ENCODE measurements around the gene HOXB2. TPM values are rescaled to one million over a fixed set of nuclear protein-coding genes. Genes with fewer than 3 reads are reported as not detected.

HOXB2 gene
- total and polyA plus RNA-seq, 7 experiments from 2014 or later = 3.4 to 46.9 (median 23.1) TPM

GRCh38 chr17:48559840-48560817 lies 15.2 kb upstream of the HOXB2 start:
- Histone ChIP-seq H3K9me3 (ENCODE audit: control insufficient read depth in 2 of 3, low read length in 3 of 3) (no peaks in the 10 kb centered on the region), H3K27me3 (ENCODE audit: control insufficient read depth in 2 of 2, insufficient read depth in 2 of 2, low read length in 2 of 2) (no peaks in the 10 kb centered on the region), H3K27ac (ENCODE audit: low read depth, low read length) (no peak overlapping the region), H3K36me3 (ENCODE audit: control insufficient read depth in 2 of 3, insufficient read depth in 3 of 3, low read length in 3 of 3) (no peaks in the 10 kb centered on the region), H3K4me3 (ENCODE audit: low read length) (no peak overlapping the region), H3K4me1 (ENCODE audit: control insufficient read depth in 2 of 2, insufficient read depth in 2 of 2, low read length in 2 of 2) (no peaks in the 10 kb centered on the region)
- no peak overlapping the region for H3K27ac Mint-ChIP-seq
- no peak overlapping the region for H3K4me3 Mint-ChIP-seq
- peaks cover 3 to 23% (median 10%) of the 10 kb centered on the region in 7 donors for H3K4me1 Mint-ChIP-seq
- intact Hi-C loops (cut with micrococcal nuclease) = no loop called here
- H3K36me3 Mint-ChIP-seq = peaks cover 0 to 13% (median 0%) of the 10 kb centered on the region in 5 donors
- ChIA-PET CTCF (interaction anchor here (0.6 to 1.5 kb wide), 3 partner anchors 10 to 516 kb away, joined by 3 read pairs; no protein-coding TSS in a partner anchor), POLR2A (interaction anchor here (0.6 kb wide), 1 partner anchor 1188 kb away, joined by 5 read pairs; no protein-coding TSS in a partner anchor)
- ATAC-seq (no peak), DNase-seq (no peak)
- peaks cover 13 to 72% (median 33%) of the 10 kb centered on the region in 5 donors for H3K27me3 Mint-ChIP-seq
- peaks cover 0 to 1% (median 0%) of the 10 kb centered on the region in 11 donors for H3K9me3 Mint-ChIP-seq

DNA sequence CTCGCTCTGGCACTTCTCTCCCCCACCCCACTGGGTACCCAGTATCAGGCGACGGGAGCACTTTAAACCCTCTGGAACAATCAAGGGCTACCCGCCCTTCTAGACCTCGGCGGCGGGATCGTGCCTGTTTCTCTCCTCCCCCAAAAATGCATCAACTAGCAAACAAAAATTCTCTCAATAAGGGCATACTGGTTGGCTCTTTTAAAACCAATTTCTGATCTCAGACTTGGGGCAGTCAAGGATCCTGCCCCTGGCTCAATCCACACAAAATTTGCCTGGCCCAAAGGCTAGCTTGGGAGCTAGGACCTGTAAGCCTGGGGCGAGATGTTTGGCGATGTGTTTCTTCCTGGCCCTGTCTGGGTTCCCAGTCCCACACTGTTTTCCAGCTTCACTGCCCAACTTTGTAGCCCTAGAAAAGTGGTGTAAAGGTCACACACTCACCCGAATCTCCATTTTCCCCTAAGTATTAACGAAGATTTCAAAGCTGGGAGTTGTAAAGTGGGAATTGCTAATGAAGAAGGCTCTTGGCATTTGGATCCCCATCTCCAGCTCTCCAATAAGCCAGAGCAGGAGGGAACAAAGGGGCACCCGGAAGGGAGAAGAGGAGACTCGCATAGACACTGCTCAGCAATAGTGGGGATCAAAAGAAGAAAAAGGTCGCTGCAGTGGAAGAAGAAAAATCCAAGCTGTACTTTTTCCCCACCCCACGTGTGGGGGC lies 14.4 kb upstream of the HOXB2 start:
- Histone ChIP-seq H3K27me3 (ENCODE audit: control insufficient read depth in 2 of 2, insufficient read depth in 2 of 2, low read length in 2 of 2) (no peaks in the 10 kb centered on the region), H3K27ac (ENCODE audit: low read depth, low read length) (no peak overlapping the region), H3K9me3 (ENCODE audit: control insufficient read depth in 2 of 3, low read length in 3 of 3) (no peaks in the 10 kb centered on the region), H3K4me3 (ENCODE audit: low read length) (no peak overlapping the region), H3K36me3 (ENCODE audit: control insufficient read depth in 2 of 3, insufficient read depth in 3 of 3, low read length in 3 of 3) (no peaks in the 10 kb centered on the region), H3K4me1 (ENCODE audit: control insufficient read depth in 2 of 2, insufficient read depth in 2 of 2, low read length in 2 of 2) (no peaks in the 10 kb centered on the region)
- Mint-ChIP-seq H3K4me3 (no peak overlapping the region), H3K4me1 (peaks cover 7 to 22% (median 14%) of the 10 kb centered on the region in 7 donors), H3K9me3 (peaks cover 0 to 1% (median 0%) of the 10 kb centered on the region in 11 donors), H3K27ac (peak overlapping the region in 1 of 9 donors; percentile 11), H3K27me3 (peaks cover 10 to 80% (median 31%) of the 10 kb centered on the region in 5 donors), H3K36me3 (peaks cover 0 to 11% (median 0%) of the 10 kb centered on the region in 5 donors)
- DNase-seq = no peak
- no peak for ATAC-seq
- POLR2A ChIA-PET = no interaction called here
- intact Hi-C loops (cut with micrococcal nuclease) = no loop called here
- CTCF ChIA-PET = interaction anchor here (0.6 to 1.5 kb wide), 2 partner anchors 207 to 515 kb away, joined by 3 read pairs; no protein-coding TSS in a partner anchor

- Mint-ChIP-seq H3K9me3 (peaks cover 0 to 1% (median 0%) of the 10 kb centered on the region in 11 donors), H3K27ac (peak overlapping the region in 2 of 9 donors; percentile 9 to 11), H3K36me3 (peaks cover 0 to 11% (median 0%) of the 10 kb centered on the region in 5 donors), H3K27me3 (peaks cover 10 to 84% (median 29%) of the 10 kb centered on the region in 5 donors), H3K4me3 (no peak overlapping the region), H3K4me1 (peaks cover 7 to 22% (median 14%) of the 10 kb centered on the region in 7 donors)
- POLR2A ChIA-PET = no interaction called here
- Histone ChIP-seq H3K27me3 (ENCODE audit: control insufficient read depth in 2 of 2, insufficient read depth in 2 of 2, low read length in 2 of 2) (no peaks in the 10 kb centered on the region), H3K9me3 (ENCODE audit: control insufficient read depth in 2 of 3, low read length in 3 of 3) (no peaks in the 10 kb centered on the region), H3K36me3 (ENCODE audit: control insufficient read depth in 2 of 3, insufficient read depth in 3 of 3, low read length in 3 of 3) (no peaks in the 10 kb centered on the region), H3K27ac (ENCODE audit: low read depth, low read length) (no peak overlapping the region), H3K4me3 (ENCODE audit: low read length) (no peak overlapping the region), H3K4me1 (ENCODE audit: control insufficient read depth in 2 of 2, insufficient read depth in 2 of 2, low read length in 2 of 2) (no peaks in the 10 kb centered on the region)
- CTCF ChIA-PET = interaction anchor here (1.5 kb wide), 1 partner anchor 207 kb away, joined by 3 read pairs; no protein-coding TSS in a partner anchor
- DNase-seq = no peak
- no peak for ATAC-seq
- intact Hi-C loops (cut with micrococcal nuclease) = no loop called here
Observed at GRCh38 chr17:48558831-48559121, 13.9 kb upstream of the HOXB2 start.

DNA sequence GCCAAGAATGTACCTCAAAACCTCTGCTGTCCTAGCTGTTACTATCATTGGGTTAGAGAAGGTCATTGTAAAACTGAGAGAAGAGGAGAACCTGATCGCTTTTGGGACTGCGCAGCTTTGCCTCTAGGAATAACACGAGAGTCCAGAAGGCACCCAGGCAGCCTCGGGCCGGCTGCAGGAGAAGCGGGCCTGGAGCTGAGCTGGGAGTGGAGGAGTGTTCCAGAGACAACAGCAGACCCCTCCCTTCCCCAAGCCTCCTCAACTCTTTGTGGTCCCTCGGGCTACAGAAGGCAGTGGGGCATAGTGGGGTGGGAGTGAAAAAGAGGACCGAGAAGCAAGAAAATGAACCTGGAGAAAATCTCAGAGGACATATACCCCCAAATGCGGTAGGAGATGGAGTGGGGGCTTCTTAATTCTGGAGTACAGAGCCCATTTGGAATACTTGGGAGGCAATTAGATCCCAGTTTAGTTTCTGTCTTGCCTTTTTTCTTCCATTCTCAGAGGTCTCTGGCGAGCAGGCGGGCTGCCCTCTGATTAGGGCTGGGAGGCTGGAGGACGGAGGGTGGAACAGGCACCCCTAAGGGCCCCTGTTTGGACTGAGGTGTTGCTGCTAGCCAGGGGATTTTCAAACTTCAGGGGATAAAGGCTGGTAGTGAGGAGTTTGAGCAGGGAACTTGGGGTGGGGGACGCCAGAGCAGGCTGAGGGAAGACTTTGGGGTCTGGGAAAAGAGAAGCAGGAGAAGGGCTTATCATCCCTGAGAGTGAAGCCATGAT lies 13.3 kb upstream of the HOXB2 start:
- peaks cover 0 to 11% (median 0%) of the 10 kb centered on the region in 5 donors for H3K36me3 Mint-ChIP-seq
- H3K9me3 Mint-ChIP-seq = peaks cover 0 to 1% (median 0%) of the 10 kb centered on the region in 11 donors
- Histone ChIP-seq H3K4me1 (ENCODE audit: control insufficient read depth in 2 of 2, insufficient read depth in 2 of 2, low read length in 2 of 2) (no peaks in the 10 kb centered on the region), H3K27me3 (ENCODE audit: control insufficient read depth in 2 of 2, insufficient read depth in 2 of 2, low read length in 2 of 2) (no peaks in the 10 kb centered on the region), H3K36me3 (ENCODE audit: control insufficient read depth in 2 of 3, insufficient read depth in 3 of 3, low read length in 3 of 3) (no peaks in the 10 kb centered on the region), H3K27ac (ENCODE audit: low read depth, low read length) (no peak overlapping the region), H3K4me3 (ENCODE audit: low read length) (no peak overlapping the region), H3K9me3 (ENCODE audit: control insufficient read depth in 2 of 3, low read length in 3 of 3) (no peaks in the 10 kb centered on the region)
- H3K27ac Mint-ChIP-seq = no peak overlapping the region
- peaks cover 10 to 84% (median 26%) of the 10 kb centered on the region in 5 donors for H3K27me3 Mint-ChIP-seq
- no peak for ATAC-seq
- CTCF ChIA-PET = interaction anchor here (0.6 to 0.7 kb wide), 2 partner anchors 241 to 532 kb away, joined by 3 to 4 read pairs; no protein-coding TSS in a partner anchor
- no peak overlapping the region for H3K4me3 Mint-ChIP-seq
- peaks cover 7 to 22% (median 12%) of the 10 kb centered on the region in 7 donors for H3K4me1 Mint-ChIP-seq
- DNase-seq = no peak
- intact Hi-C loops (cut with micrococcal nuclease) = no loop called here
- POLR2A ChIA-PET = interaction anchor here (3.4 kb wide), 1 partner anchor 11 kb away, joined by 24 read pairs; no protein-coding TSS in a partner anchor

- peaks cover 0 to 13% (median 0%) of the 10 kb centered on the region in 5 donors for H3K36me3 Mint-ChIP-seq
- Histone ChIP-seq H3K27me3 (ENCODE audit: control insufficient read depth in 2 of 2, insufficient read depth in 2 of 2, low read length in 2 of 2) (no peaks in the 10 kb centered on the region), H3K27ac (ENCODE audit: low read depth, low read length) (no peak overlapping the region), H3K36me3 (ENCODE audit: control insufficient read depth in 2 of 3, insufficient read depth in 3 of 3, low read length in 3 of 3) (no peaks in the 10 kb centered on the region), H3K4me3 (ENCODE audit: low read length) (no peak overlapping the region), H3K4me1 (ENCODE audit: control insufficient read depth in 2 of 2, insufficient read depth in 2 of 2, low read length in 2 of 2) (no peaks in the 10 kb centered on the region), H3K9me3 (ENCODE audit: control insufficient read depth in 2 of 3, low read length in 3 of 3) (no peaks in the 10 kb centered on the region)
- H3K27me3 Mint-ChIP-seq = peaks cover 7 to 81% (median 23%) of the 10 kb centered on the region in 5 donors
- ChIA-PET CTCF (interaction anchor here (0.6 to 0.7 kb wide), 2 partner anchors 10 to 930 kb away, joined by 3 to 4 read pairs; no protein-coding TSS in a partner anchor), POLR2A (interaction anchor here (1.0 to 3.4 kb wide), 3 partner anchors 10 to 16 kb away, joined by 3 to 24 read pairs (median 5); no protein-coding TSS in a partner anchor)
- H3K27ac Mint-ChIP-seq = no peak overlapping the region
- peak overlapping the region in 4 of 10 donors; percentile 34 to 88 (median 82) for H3K4me3 Mint-ChIP-seq
- peaks cover 0 to 1% (median 0%) of the 10 kb centered on the region in 11 donors for H3K9me3 Mint-ChIP-seq
- peaks cover 7 to 24% (median 12%) of the 10 kb centered on the region in 7 donors for H3K4me1 Mint-ChIP-seq
- DNase-seq = no peak
- intact Hi-C loops (cut with micrococcal nuclease) = no loop called here
- no peak for ATAC-seq
Observed at GRCh38 chr17:48556576-48557401, 11.9 kb upstream of the HOXB2 start.
